GM21786 (cell line): ENCODE results near the gene CD8A.

ENCODE experiments used
- ATAC-seq: cut with Tn5 transposase; IDR thresholded peaks from one replicate; pipeline ENCODE4 v1.9.1; 2021; ENCODE audit not compliant: unreplicated experiment

CD8A gene

DNA sequence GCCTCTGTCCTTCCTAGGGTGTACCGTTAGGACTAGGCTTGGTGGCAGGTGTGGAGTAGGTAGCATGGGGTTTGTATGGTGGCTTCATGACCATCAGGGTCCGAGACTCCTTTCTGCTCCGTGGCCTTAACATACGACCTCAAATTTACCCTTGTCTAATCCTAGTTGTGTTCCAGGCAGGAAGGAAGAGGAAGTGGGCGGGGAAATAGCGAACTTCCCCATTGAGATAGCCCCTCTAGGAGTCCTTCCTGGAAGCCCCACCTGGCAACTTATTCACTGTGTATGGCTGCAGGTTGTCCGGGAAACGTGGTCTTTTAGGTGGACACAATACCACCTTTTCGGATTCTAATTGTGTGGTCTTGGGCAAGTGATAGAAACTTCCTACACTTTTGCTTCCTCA is 9.3 kb downstream of the CD8A start:
- ATAC-seq, result no peak

DNA sequence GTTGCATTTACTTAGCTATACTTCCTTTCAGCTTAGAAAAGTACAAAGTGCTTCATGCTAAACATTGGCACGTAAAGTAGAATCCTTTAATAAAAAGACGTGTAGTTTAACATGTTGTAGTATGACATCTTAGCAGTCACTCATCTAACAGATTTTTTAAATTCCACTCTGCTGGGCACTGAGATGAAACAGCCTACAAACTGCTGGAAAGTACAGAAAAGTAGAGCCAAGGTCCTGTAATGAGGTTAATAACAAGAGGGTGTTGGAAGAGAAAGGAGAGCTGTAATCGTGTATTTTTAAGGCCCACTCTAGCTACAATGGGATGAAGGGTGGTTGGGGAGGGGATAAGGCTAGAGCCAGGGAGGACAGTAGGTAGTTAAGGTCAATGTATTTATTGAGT is 10.7 kb downstream of the CD8A start:
- ATAC-seq, result no peak

DNA sequence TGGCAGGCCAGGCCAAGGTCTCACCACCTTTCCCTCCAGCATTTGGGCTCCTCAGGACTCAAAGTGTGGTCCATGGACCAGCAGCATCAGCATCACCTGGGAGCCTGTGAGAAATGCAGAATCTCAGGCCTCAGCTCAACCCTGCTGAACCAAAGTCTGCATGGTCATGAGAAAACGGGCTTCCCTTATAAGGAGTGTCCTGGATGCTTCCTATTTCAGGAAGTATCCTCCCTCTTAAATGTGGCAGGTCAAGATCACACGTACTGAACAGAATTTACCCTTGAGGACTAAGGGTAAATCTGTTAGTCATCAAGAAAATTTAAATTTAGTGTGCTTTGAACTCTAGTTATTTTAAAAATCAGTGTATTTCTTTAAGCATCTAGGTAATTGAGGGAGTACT is 11.8 kb downstream of the CD8A start:
- no peak for ATAC-seq

DNA sequence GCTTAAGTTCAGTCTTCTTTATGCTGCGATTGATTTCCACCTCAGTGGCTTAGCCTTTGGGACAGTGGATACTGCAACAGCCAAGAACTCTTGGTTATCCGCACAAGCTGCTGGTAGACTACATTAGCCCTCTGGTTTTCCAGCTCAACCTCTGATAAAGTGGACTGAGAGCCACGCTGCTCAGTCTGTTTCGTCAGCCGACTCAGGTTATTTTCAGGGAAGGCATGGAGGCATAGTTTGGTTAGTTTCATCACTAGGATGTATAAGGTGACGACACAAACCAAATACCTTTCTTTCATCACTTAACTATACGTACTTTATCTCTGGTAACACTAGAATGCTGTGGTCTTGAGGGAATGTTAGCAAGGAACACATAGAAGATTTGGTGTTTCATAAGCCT is 14.2 kb downstream of the CD8A start:
- no peak for ATAC-seq

DNA sequence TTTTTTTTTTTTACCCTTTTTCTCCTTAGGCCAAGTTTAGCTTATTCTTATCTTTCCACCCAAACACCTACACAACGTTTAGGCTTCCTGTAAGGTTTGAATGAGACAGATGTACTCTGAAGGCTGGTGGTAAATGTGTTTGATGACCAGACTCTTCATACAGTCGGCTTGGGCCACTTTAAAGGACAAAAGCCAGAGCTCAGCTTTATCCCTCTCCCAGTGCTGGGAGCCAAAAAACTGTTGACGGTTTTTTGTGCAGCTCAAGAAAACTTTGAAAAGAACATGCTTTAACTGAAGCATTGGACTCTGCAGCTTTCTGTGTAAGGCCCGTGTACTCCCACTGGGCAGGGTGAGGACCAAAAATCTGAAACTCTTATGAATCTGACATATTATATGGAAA is 15.4 kb downstream of the CD8A start:
- no peak for ATAC-seq

DNA sequence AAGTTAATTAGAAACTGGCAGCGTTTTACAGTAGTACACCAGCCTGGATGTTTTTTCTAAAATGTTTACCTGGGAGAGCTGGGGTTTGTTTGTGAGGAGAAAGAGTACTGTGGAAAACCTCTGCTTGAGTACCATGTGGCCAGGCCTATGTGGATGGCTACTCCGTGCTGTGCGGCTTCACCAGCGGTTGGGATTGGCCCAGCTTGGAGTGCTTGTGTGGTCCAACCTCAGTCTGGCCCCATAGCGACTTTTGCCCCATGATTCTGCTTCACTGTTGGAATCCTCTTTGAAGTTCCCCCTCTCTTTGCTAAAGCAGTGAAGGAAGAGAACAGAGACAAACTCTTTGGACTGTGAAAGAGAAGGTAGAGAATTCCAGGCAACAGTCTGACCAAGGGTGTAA is 15.9 kb downstream of the CD8A start:
- no peak for ATAC-seq

DNA sequence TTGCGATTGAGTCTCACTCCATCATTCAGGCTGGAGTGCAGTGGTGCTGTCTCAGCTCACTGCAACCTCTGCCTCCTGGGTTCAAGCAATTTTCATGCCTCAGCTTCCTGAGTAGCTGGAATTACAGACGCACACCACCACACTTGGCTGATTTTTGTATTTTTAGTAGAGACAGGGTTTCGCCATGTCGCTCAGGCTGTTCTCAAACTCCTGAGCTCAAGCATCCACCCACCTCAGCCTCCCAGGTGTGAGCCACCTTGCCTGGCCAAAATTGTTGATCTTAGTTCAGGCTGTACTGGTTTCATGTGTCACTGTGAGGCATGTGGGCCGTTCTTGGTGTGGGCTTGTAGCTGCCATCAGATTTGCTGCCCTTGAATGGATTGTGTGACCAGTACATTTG is 18.1 kb downstream of the CD8A start:
- no peak for ATAC-seq

DNA sequence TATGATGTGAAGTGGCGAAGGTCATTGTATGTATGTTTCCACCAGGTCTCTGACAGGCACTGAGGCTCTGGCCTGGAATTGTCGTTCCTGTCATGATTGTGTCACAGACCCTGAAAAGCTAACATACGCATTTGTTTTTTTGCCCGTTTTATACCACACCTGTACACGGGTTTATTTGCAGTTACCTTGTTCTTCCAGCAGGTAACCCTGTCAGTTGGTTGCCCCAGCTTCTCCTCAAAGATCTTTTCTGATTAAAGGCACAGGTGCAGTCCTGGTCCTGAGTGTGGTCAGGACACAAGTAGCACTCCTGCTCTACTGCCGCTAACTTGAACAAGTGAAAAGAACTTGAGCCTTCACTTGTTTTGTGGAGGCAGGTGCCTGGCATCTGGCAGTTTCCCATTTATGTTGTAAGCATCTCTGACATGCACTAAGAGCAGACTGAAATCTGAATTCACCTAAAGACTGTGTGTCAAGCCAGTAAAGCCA is 19.9 kb downstream of the CD8A start:
- no peak for ATAC-seq

DNA sequence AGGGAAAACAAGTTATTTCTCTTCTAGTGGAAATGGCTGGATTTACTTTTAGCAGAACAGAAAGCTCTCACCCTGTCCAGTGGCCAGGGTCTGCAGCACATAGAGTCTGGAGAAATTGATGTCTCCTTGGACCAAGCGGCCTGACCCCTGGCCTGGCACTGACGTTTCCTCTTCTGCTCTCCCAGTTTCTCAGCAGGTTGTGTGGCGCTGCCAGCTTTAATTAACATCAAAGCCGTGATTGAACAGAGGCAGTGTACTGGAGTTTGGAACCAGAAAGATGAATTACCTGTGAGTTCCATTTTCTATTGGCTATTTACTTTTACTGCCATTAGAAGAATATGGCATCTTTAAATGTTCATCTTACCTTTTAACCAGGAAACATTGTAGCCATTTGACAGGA is 20.9 kb downstream of the CD8A start:
- no peak for ATAC-seq

DNA sequence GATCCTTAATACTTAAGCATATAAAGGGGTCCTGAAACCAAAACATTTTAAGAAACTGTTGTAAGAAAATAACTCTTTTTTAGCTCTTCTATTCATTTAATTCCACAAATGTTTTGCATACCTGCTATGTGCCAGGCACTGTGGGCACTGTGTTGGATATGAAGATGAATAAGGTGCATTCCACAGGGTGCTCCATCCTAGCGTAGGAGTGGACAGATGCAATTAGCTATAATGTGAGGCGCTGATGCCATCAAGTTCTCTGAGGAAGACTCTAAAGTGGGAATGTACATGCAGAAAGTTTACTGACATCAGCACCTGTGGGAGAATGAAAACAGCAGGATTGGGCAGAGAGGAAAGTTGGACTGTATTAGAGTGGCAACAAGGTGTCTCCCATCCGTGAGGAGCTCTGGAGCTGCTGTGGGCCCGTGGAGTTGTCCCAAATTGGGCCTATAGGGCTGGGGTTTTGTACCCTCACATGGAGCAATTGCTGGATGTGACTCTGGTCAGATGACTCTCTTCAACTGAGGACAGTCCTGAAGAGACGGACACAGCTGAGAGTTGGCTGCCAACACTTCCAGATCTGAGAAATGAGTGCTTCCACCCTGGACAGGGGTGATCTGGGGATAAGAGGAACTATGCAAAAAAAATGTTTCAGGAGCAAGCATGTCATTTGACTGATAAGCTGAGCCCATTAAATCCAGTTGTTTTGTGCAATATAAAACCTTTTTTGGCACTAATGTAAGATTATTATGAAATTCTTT is 22.3 kb downstream of the CD8A start:
- ATAC-seq, result no peak

DNA sequence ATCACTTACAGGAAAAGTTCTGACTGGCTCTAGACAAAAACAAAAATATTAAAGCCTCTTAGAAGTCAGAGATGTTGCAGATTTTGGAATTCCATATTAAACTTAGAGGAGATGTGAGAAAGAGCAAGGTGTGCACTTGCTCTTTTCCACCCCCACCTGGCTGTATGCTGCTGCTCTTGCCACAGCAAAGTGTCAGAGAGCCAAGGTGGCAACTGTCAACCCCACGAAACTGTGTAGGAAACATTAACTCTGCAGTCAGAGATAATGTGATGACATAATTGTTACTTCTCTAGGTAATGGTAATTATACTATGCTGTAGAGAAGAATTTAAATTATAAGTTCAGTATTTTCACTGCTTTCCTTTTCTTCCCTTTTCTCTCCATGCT is 25.4 kb downstream of the CD8A start:
- no peak for ATAC-seq

DNA sequence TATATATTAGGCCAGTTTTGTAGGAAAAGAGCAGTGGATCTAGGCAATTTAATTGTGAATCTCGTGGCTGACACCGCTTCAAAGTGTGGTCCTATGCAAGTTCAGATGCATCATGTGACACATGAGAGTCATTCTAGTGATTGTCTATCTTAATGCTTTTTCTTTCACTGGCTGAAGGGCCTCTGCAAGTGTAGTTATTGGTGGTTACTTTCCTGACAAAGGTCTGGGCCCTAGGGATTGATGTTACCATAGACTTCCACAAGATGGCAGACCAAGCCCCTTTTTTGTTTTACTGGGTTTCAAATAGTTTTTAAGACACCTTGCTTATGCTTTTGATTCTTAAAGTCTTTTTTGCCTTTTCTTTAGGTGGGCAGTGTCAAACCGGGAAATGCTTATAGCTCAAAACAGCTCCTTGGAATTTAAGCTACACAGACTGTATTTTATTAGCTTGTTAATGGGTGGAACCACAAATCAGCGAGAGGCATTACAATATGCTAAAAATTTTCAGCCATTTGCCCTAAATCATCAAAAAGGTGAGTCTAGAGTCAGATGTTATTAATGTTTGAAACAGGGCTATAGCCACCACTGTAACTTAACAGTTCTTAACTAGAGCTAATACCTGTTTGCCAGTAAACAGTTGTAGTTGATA is 25.9 kb downstream of the CD8A start:
- ATAC-seq, result peak; percentile 60

DNA sequence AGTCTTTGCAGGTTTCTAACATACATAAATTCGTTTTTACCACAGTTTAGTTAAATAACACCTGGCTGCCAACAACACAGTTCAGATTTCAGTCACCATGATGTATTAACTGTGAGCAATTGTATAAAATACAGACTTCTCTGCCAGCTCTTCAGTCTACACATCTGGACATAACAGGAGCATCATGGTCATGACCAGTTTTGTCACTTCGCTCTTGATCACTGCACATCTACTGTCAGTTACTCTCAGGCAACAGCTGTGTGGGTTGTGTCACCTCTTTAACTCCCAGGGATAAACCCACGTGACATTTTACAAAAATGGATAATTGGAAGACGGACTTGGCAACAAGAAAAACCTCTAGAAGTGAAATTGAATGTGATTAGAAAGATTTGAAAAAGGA is 30.3 kb downstream of the CD8A start:
- no peak for ATAC-seq

DNA sequence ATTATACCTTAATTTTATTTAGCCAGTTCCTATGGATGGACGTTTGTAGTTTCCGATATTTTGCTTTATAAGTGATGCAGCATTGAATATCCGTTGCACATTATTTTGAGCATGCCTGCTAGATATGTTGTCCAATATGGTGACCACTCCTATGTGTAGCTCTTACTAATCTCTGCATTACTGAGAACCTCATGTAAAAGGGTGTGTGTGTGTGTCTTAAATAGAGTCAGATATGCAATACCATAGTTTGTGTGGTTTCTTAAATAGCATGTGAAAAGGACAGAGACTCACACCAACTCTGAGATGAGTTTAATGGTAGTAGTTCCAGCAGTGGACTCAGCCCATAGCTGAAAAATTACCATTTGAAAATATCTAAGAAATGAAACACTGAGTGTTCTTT is 32.3 kb downstream of the CD8A start:
- ATAC-seq, result no peak

DNA sequence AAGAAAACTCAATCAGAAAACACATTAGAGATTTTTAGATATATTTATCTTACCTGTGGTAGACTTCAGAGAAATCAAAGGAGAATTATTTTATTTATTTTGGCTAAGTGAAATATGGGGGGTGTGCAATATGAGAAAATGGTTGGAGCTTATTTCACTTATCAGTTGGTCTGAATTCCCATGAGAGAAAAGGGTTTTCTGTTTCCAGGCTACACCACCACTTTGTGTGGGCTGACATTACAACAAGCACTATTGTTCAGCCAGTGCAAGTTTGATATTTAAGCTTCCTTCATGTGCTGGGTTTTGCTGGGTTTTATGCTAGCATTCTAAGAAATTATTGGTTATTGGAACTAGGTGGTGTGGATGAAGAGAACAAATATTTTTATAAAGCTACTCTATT is 37.1 kb downstream of the CD8A start:
- no peak for ATAC-seq

DNA sequence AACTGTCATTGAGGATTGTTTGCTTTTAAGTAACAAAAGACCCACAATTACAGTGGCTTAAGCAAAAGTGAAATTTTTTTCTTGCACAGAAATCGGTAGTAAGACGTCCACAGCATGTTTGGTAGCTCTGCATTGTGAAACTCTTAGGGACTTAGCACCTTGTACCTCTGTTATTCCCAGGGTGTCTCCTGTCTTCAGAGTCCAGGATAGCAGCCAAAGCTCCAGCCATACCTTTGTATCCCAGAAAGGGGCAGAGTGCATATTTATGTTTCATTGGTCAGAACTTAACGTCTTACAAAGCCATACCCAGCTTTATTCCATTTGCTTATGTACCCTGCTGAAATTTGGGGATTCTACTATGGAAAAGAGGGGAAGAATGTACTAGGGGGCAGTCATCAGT is 37.8 kb downstream of the CD8A start:
- no peak for ATAC-seq

DNA sequence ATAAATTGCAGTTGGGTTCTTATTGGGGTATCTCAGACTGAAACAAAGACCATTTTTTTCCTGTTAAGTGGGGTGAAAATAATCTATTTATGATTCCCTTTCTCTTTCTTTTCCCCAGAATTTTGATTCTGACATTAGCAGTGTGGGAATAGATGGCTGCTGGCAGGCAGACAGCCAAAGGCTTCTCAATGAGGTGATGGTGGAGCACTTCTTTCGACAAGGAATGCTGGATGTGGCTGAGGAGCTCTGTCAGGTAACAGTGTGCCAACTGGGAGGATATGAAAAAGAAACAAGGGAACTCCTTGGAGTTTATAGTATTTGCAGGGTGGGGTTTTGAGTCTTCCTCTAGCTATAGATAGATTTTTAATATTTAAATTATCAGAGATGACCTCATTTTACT is 38.9 kb downstream of the CD8A start:
- ATAC-seq, result no peak

DNA sequence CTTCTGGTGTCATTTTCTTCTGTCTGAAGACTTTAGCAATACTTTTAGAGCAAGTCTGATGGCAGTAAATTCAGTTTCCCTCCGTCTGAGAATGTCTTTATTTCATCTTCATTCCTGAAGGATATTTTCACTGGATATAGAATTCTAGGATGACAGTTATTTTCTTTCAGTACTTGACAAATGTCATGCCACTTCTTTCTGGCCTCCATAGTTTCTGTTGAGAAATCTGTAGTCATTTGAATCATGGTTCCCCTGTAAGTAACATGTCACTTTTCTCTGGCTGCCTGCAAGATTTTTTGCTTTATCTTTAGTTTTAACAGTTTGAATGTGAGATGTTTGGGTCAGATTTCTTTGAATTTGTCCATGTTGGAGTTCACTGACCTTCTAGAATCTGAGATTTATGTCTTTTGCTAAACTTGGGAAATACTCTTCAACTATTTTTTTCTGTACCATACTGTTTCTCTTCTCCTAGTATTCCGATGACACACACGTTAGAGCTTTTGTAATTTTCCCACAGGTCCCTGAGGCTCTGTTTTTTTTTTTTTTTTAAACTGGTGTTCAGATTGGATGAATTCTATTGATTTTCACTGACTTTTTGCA is 40.4 kb downstream of the CD8A start:
- no peak for ATAC-seq

DNA sequence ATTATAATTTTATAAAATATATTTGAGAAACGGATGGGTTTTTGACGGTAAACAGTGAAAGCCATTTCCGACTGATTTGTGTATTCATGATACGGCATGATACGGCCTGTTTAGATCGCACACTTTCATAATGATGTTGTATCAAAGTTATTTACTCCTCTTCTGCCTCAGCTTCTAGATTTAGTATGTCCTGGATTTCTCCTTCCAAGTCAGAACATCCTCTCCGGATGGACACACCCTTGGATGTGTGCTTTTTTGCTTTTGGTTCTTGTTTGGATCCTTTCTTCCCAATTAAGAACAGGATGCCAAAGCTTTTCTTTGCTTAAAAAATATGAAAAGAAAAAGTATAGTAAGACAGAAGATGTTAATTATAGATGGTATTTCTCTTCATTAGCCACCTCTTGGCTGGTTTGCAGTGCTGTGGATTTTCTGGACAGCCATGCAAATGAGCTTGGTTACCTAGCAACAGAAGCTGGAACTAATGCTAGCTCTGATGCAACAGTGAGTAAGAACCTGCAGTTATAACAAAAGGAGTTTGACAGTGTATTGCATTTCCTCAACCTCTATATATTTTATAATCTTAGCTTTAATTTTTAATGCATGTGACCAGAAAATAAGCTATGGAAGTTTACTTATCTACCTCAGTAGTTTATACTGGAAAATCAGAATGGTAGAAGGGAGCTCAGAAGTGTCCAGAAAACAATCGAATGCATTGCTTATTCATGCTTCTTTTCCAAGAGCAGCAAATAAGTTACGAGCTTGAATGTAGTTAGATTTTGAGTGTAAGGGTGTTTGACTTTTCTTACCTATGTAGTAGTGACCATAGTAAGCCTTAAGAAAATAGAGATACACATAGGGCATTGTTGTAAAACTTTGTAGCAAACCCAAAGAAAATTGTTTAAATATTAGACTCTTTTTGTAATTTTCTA is 42.7 kb downstream of the CD8A start:
- no peak for ATAC-seq

DNA sequence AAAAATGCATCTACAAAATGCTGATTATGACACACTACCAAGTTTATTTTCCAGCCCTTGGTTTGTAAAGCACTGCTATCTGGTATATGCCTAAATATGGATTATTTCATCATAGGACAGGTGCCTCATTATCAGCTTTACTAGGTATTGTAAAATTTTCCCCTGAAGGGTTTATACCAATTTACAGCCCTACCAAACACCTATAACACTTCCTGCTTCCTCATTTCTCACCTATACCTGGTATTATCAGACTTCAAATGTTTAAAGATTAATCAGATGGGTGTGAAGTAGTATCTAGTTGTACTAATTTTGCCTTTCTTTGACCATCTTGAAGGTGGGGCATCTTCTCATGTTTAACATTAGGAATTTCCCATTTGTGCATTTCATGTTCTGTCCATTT is 43.8 kb downstream of the CD8A start:
- ATAC-seq, result no peak

DNA sequence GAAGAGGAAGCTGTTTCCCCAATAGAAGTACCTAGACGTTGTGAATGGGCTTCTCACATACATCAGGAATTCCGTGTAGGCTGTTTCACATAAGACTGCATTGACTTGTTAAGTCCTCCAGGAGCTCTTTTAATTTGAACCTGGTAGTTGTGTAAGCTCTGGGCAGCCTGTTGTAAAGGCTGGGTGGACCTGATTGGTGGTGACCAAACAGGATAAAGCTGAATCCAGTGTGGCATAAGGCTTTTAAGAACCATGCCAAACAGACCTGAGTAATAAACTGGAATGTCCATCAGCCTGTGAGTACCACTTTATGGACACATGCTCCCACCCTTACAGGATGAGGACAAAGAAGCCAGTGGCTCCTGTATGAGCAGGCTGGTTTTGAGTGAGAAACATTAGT is 46.6 kb downstream of the CD8A start:
- no peak for ATAC-seq
